Rectal smooth muscle tissue (tissue), 1 donor: Measurements from ENCODE around the gene KATNBL1.
"Not testable (repeated sequence)": the region's sequence is repeated elsewhere in the genome, so short reads cannot be mapped to it uniquely, and the experiment has no call there.

Experiments
- H3K27ac ChIP-seq: one replicate; pipeline ENCODE4 v1.7.0; 2013; ENCODE audit warnings: low read depth, low read length, inconsistent platforms
- H3K27me3 ChIP-seq: one replicate; pipeline ENCODE4 v1.7.0; 2013; ENCODE audit warnings: low read length; ENCODE audit not compliant: control insufficient read depth, insufficient read depth
- H3K36me3 ChIP-seq: one replicate; pipeline ENCODE4 v1.7.0; 2013; ENCODE audit warnings: low read length; ENCODE audit not compliant: control insufficient read depth, insufficient read depth
- H3K4me1 ChIP-seq: one replicate; pipeline ENCODE4 v1.7.0; 2013; ENCODE audit warnings: low read length; ENCODE audit not compliant: control insufficient read depth, insufficient read depth
- H3K4me3 ChIP-seq: one replicate; pipeline ENCODE4 v1.7.0; 2013; ENCODE audit warnings: low read length
- H3K9ac ChIP-seq: one replicate; pipeline ENCODE4 v1.7.0; 2013; ENCODE audit warnings: low read length

The KATNBL1 gene

GRCh38 chr15:34233614-34234013 is 23.7 kb upstream of the KATNBL1 start:
- H3K27ac ChIP-seq = no peak overlapping the region
- peaks cover 29% of the 10 kb centered on the region for H3K36me3 ChIP-seq

DNA sequence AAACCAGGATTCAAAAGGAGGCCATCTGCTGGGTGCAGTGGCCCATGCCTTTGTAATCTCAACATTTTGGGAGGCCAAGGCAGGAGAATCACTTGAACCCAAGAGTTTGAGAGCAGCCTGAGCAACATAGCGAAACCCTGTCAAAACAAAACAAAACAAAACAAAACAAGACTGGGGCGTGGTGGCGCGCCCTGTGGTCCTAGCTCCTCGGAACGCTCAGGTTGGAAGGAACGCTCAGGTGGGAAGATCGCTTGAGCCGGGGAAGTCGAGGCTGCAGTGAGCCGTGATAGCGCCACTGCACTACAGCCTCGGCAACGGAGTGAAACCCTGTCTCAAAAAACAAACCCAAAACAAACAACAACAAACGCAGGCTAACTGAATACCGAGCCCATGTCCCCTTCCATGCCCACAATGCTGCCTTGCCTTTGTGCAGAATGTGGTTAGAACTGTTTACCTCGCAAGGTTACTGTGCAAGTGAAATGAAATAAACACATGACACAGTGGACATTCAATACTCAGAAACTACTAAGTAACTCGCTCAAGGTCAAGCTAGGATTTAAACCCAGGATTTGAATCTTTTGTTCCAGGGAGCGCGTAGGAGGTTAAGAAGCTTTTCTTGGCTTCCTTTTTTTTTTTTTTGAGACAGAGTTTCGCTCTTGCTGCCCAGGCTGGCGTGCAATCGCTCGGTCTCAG is 14.2 kb upstream of the KATNBL1 start:
- Histone ChIP-seq H3K4me1 (peaks cover 5% of the 10 kb centered on the region), H3K27ac (peak overlapping the region; percentile 84), H3K9ac (peak overlapping the region; percentile 57), H3K36me3 (peaks cover 4% of the 10 kb centered on the region), H3K4me3 (peak overlapping the region; percentile 95), H3K27me3 (no peaks in the 10 kb centered on the region)

More at GRCh38 chr15:34233614-34234013, 23.7 kb upstream of the KATNBL1 start:
- Histone ChIP-seq H3K9ac (no peak overlapping the region), H3K4me3 (no peak overlapping the region), H3K4me1 (no peaks in the 10 kb centered on the region), H3K27me3 (no peaks in the 10 kb centered on the region)

DNA sequence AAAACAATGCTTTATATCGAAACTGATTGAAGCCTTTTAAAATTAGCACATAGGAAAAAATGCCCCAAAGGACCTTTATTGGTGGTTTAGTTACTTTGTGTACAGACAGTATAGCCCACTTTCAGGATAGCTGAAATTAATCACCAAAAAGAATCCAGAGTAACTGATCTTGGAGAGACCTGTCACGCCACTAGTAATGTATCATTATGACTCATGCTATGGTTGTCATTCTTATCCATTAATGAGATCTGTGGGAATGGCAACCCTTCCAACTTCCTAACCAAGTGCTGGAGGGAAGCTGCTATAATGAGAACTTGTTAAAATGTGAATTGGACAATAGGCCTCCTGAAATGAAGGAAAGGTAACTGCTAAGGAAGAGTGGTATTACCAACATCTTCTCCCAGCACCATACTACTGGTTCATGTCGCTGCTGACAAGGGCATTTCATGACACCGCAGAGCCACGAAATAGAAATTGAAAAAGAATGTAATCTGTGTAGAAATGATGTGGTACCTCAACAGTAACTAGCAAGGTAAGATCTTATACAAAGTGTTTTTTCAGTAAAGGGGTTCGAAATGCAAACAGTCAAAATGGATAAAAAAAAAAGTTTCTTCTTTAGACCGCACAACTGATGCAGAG is 7.8 kb upstream of the KATNBL1 start:
- Histone ChIP-seq H3K4me1 (no peaks in the 10 kb centered on the region), H3K27me3 (no peaks in the 10 kb centered on the region), H3K4me3 (no peak overlapping the region), H3K9ac (no peak overlapping the region), H3K36me3 (no peaks in the 10 kb centered on the region), H3K27ac (no peak overlapping the region)

- Histone ChIP-seq H3K4me3 (no peak overlapping the region), H3K9ac (no peak overlapping the region), H3K36me3 (no peaks in the 10 kb centered on the region), H3K4me1 (no peaks in the 10 kb centered on the region), H3K27me3 (no peaks in the 10 kb centered on the region), H3K27ac (no peak overlapping the region)
These were observed 6.8 kb upstream of the KATNBL1 start for GRCh38 chr15:34216527-34217270.

- no peak overlapping the region for H3K27ac ChIP-seq
- no peaks in the 10 kb centered on the region for H3K27me3 ChIP-seq
- no peaks in the 10 kb centered on the region for H3K36me3 ChIP-seq
- H3K4me3 ChIP-seq = no peak overlapping the region
- H3K9ac ChIP-seq = no peak overlapping the region
- H3K4me1 ChIP-seq = no peaks in the 10 kb centered on the region
These were observed 4.2 kb upstream of the KATNBL1 start for GRCh38 chr15:34214135-34214534.

GRCh38 chr15:34213690-34214089 is 3.8 kb upstream of the KATNBL1 start:
- no peak overlapping the region for H3K27ac ChIP-seq
- no peaks in the 10 kb centered on the region for H3K36me3 ChIP-seq
- no peaks in the 10 kb centered on the region for H3K27me3 ChIP-seq
- no peak overlapping the region for H3K9ac ChIP-seq
- no peak overlapping the region for H3K4me3 ChIP-seq
- peaks cover 3% of the 10 kb centered on the region for H3K4me1 ChIP-seq

DNA sequence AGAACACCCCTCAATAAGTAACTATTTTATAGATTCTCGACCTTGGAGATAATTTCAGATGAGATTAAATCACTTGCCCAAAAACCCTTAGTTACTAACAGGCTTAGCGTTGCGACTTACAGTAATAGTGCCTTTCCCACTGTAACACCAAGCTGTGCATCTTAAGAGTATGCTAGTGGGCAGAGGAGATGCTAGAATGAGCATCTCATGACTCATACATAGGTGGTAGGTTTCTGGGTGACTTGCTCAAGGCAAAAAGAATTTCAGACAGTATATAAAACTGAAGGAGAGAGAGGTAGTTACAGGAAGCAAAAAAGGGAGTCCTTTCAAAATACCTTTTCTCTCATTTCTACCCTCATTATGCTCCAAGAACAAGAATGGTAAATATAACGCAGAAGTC is 3.9 kb downstream of the KATNBL1 start:
- Histone ChIP-seq H3K27ac (no peak overlapping the region), H3K27me3 (no peaks in the 10 kb centered on the region), H3K4me3 (no peak overlapping the region), H3K36me3 (no peaks in the 10 kb centered on the region), H3K4me1 (peaks cover 6% of the 10 kb centered on the region), H3K9ac (no peak overlapping the region)

GRCh38 chr15:34203936-34204335 is 6.0 kb downstream of the KATNBL1 start:
- no peaks in the 10 kb centered on the region for H3K36me3 ChIP-seq
- no peak overlapping the region for H3K4me3 ChIP-seq
- H3K4me1 ChIP-seq = peaks cover 5% of the 10 kb centered on the region
- no peak overlapping the region for H3K27ac ChIP-seq
- H3K9ac ChIP-seq = no peak overlapping the region
- no peaks in the 10 kb centered on the region for H3K27me3 ChIP-seq

GRCh38 chr15:34203305-34203704 is 6.6 kb downstream of the KATNBL1 start:
- Histone ChIP-seq H3K9ac (no peak overlapping the region), H3K4me3 (no peak overlapping the region), H3K27me3 (no peaks in the 10 kb centered on the region), H3K4me1 (no peaks in the 10 kb centered on the region), H3K36me3 (no peaks in the 10 kb centered on the region), H3K27ac (no peak overlapping the region)

DNA sequence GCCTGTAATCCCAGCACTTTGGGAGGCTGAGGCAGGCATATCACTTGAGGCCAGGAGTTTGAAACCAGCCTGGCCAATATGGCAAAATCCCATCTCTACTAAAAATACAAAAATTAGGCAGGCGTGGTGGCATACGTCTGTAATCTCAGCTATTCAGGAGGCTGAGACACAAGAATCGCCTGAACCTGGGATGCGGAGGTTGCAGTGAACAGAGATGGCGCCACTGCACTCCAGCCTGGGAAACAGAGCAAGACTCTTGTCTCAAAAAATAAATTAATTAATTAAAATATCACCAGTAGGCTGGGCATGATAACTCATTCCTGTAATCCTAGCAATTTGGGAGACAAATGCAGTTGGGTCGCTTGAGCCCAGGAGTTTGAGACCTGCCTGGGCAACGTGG is 16.6 kb downstream of the KATNBL1 start:
- H3K36me3 ChIP-seq, H3K27ac ChIP-seq, H3K4me3 ChIP-seq, H3K4me1 ChIP-seq, H3K9ac ChIP-seq, H3K27me3 ChIP-seq: not testable (repeated sequence)

DNA sequence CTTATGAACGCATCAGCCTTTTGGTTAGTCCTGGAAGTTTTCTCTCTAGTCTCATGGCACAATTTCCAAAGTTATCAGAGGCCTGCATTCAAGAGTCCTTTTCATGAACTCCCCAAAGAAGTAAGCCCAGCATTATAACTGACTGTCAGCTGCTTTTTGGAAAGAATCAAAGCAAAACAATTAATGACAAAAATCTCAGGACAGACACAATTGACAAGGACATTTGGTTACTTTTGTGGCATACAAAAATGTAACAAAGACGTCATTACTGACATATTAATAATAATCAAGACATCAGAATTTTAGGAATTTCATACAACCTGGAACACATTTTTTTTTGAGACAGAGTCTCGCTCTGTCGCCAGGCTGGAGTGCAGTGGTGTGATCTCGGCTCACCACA is 21.2 kb downstream of the KATNBL1 start:
- Histone ChIP-seq H3K9ac (no peak overlapping the region), H3K27me3 (no peaks in the 10 kb centered on the region), H3K27ac (no peak overlapping the region), H3K4me1 (no peaks in the 10 kb centered on the region), H3K36me3 (no peaks in the 10 kb centered on the region), H3K4me3 (no peak overlapping the region)

DNA sequence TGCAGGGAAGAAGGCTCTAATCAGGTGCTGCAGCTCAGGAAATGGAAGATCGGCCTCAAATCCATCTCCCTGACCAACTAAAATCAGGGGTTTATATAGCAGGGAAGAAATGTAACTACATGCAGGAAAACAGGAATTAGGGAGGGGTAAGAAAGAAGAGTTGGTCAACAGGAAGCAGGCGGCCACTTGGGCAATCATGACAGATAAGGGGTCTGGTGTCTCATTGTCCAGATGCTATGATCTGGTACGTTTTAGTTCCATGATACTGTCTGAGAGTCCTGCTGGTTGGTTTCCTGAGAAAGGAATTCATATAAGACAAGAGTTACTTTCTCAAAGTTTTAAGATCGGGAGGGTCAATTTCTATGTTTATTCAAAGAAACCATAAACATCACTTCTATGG is 24.2 kb downstream of the KATNBL1 start:
- Histone ChIP-seq H3K4me3 (no peak overlapping the region), H3K36me3 (no peaks in the 10 kb centered on the region), H3K27me3 (no peaks in the 10 kb centered on the region), H3K27ac (no peak overlapping the region), H3K9ac (no peak overlapping the region), H3K4me1 (no peaks in the 10 kb centered on the region)
